GM19463 (cell line): Measurements from ENCODE around the gene MAP3K9.
"Not testable (repeated sequence)": the region's sequence is repeated elsewhere in the genome, so short reads cannot be mapped to it uniquely, and the experiment has no call there.

Source experiments
- ATAC-seq: cut with Tn5 transposase; IDR thresholded peaks from one replicate; pipeline ENCODE4 v1.9.1; 2021; ENCODE audit warnings: mild to moderate bottlenecking, moderate library complexity; ENCODE audit not compliant: unreplicated experiment

The MAP3K9 gene

GRCh38 chr14:70809225-70810219, at the start of gene MAP3K9:
TSS of gene MAP3K9 (minus strand) at chr14:70809513. CDS start at chr14:70809171, 342 bp downstream.
- ATAC-seq: peak; percentile 88

GRCh38 chr14:70858641-70859040, 49.3 kb upstream of the MAP3K9 start:
- no peak for ATAC-seq

DNA sequence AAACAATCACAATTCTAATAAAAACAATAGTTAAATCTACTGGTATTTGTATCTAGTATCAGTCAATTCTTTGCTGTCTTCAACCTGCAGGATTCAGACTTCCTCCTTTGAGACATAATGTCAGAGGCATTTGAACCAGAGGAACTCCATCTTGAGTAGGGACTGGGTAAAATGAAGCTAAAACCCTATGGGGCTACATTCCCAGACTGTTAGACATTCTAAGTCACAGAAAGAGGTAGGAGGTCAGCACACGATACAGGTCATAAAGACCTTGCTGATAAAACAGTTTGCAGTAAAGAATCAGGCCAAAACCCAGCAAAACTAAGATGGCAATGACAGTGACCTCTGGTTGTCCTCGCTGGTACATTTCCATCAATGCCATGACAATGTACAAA, 48.2 kb upstream of the MAP3K9 start:
- no peak for ATAC-seq

GRCh38 chr14:70856851-70857495, 47.7 kb upstream of the MAP3K9 start:
- no peak for ATAC-seq

DNA sequence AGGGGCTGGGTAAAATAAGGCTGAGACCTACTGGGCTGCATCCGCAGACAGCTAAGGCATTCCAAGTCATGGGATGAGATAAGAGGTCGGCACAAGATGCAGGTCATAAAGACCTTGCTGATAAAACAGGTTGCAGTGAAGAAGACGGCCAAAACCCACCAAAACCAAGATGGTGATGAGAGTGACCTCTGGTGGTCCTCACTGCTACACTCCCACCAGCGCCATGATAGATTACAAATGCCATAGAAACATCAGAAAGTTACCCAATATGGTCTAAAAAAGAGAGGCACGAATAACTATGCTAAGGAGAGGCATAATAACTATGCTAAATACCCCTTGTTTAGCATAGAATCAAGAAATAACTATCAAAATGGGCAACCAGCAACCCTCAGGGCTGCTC, 46.2 kb upstream of the MAP3K9 start:
- no peak for ATAC-seq

DNA sequence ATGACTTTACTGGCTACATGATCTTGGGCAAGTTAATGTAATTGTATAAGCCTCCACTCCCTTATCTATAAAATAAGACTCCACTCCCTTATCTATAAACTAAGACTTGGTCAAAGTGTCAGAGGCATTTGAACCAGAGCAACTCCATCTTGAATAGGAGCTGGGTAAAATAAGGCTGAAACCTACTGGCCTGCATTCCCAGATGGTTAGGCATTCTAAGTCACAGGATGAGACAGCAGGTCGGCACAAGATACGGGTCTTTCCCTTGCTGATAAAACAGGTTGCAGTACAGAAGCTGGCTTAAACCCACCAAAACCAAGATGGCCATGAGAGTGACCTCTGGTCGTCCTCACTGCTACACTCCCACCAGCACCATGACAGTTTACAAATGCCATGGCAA, 44.3 kb upstream of the MAP3K9 start:
- not testable (repeated sequence) for ATAC-seq

DNA sequence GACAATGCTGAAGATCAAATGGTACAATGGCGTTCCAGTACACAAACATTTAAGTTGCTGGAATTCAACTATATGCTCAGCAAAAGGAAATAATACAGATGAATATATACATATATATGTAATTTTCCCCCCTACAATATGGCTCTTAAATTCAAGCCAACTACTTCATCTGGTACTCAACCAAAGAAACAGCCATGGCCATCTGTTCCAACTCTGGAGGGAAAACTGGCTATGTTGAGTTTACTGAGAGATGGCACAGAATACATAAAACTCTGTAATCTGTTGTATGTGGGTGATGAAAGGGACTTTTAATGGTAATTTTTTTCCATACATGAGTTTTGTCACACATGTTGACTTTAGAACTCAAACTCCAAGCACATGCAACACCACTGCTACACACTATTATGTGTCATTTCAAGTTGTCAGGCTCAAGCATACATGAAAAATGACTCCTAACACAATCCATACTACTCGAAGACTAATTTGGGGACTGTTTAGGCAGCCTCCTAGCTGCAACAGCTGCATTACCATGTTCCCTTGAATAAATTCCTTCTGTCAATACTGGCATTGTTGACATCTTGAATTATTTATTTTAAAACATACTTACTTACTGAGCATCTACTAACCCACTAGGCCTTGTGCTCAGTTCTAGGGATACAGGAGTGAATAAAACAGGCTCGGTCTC, 38.2 kb upstream of the MAP3K9 start:
- ATAC-seq: no peak

DNA sequence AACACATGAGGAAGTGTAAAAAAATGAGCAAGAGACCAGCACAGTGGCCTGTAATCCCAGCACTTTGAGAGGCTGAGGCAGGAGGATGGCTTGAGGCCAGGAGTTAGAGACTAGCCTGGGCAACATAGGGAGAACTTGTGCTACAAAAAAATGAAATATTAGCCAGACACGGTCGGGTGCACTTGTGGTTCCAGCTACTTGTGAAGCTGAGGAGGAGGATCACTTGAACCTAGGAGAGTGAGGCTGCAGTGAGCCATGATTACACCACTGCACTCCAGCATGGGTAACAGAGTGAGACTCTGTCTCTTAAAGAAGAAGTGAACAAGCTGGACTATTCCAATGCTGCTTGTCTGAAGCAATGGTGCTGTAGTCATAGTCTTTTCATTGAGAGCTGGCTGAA, 36.3 kb upstream of the MAP3K9 start:
- no peak for ATAC-seq

DNA sequence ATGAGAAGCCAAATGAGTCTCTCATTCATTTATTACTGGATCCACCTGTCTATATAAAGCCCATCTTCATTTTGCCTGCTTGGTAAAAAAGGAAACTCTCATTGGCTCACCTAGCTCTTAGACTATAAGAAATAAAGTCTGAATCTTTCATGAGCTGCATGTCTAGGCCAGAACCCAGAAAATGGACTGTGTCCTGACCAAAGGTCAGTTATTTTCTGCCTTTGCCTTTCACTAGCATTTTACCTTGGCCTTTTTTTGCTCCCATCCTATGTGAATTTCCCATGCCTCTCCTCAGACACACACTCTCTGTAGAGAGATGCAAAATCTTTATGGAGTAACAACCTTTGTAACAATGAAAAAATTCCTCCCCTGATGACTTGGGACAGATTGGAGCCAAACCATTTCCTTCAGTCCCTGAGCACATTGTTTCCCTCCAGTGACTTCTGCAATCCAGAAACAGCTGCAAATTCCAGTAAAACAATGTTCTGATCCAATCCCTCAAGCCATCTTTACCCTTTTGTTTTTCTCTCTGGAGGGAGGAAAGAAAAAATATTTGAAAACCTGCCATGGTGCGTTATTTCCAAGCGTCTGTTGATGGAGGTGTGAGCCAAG, 33.6 kb upstream of the MAP3K9 start:
- no peak for ATAC-seq

- ATAC-seq: no peak
These were observed 28.8 kb upstream of the MAP3K9 start for GRCh38 chr14:70838076-70838475.

DNA sequence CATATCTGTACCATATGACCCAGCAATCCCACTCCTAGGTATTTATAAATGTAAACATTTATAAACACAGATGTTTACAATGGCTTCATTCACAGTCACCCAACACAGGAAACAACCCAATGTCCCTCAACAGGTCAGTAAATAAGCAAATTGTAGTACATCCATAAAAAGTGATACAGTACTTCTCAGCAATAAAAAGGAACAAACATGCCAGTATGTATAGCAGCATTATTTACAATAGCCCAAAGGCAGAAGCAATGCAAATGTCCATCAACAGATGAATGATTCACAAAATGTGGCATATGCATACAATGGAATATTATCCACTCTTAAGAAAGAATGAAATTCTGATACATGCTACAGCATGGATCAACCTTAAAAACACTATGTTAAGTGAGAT, 27.6 kb upstream of the MAP3K9 start:
- no peak for ATAC-seq

DNA sequence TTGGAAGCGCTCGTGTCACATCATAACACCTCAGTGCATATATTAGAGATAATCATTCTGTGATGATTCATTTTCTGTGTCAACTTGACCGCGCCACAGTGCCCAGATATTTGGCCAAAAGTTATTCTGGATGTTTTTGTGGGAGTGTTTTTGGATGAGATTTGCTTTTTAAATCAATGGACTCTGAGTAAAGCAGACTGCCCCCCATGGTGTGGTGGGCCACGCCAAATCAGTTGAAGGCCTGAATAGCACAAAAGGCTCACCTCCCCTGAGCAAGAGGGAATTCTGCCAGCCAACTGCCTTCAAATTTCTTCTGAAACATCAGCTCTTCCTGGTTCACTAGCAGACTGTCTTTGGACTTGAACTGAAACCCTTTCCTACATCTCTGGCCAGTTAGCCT, 24.6 kb upstream of the MAP3K9 start:
- ATAC-seq: no peak

- no peak for ATAC-seq
These were observed 23.4 kb upstream of the MAP3K9 start for GRCh38 chr14:70832561-70833305.

- no peak for ATAC-seq
These were observed 21.9 kb upstream of the MAP3K9 start for GRCh38 chr14:70830998-70831781.

DNA sequence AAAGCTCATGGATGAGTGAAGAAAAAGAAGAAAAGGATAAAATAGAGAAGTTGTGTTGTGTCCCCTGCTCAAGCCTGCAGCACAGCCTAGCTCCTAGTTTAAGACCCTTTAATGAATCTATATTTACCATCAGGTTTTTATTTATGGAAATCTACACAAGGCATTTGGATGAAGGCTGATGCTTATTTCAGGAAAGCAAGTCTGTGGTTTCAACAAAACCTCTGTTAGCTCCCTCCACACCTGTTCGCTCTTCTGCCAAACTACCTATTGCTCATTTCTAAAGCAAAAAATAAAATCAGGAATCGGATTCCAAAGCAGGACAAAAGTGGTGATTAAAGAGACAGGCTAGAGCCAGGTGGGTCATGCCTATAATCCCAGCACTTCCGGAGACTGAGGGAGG, 18.9 kb upstream of the MAP3K9 start:
- ATAC-seq: no peak

GRCh38 chr14:70827752-70828151, 18.4 kb upstream of the MAP3K9 start:
- no peak for ATAC-seq

GRCh38 chr14:70827347-70827746, 18.0 kb upstream of the MAP3K9 start:
- ATAC-seq: no peak

GRCh38 chr14:70823281-70823680, 14.0 kb upstream of the MAP3K9 start:
- ATAC-seq: no peak

DNA sequence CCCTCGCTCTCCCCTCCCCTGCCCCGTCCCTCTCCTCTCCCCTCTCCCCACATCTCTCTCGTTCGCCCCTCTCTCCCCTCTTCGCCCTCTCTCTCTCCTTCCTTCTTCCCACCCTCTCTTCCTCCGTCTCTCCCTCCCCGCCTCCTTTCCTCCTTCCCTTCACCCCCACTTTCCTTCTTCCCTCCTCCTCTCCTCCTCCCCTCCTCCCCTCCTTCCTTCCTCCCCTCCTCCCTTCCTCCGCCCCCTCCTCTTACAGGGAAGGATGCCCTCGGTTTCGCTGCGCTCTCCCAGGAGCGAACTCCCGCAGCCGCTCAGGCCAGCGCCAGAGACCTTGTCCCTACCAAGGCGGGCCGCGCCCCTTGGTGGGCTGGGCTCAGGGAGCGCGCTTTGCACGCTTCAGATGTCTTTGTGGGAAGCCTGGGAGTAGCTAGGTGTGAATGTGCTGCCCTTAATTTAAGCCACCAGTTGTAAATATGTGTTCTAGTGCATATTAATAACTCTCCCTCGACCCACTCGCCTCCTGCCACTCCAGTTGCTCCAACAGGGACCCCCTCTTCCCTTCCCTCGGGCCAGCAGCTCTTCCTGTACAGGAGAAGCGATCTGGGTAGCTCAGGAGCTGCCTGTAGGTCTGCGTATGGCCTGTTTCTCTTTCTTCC, 13.3 kb upstream of the MAP3K9 start:
- no peak for ATAC-seq
